ENCODE measurements around the gene ZIC1. TPM values are rescaled to one million over a fixed set of nuclear protein-coding genes. Genes with fewer than 3 reads are reported as not detected.

Gene ZIC1
- total RNA-seq, 1 experiment from 2014 or later = not detected

GRCh38 chr3:147458995-147459704 is 50.0 kb downstream of the ZIC1 start:
- no peak overlapping the region for H3K9ac ChIP-seq (ENCODE audit: low read length)
- TF ChIP-seq CTCF (conservative IDR thresholded peaks at IDR 0.05; ENCODE audit: low read depth, low read length) (no peak), EZH2 (IDR thresholded peaks at IDR 0.05; ENCODE audit: low read length, unreplicated experiment) (no peak), EZH2phosphoT487 (IDR thresholded peaks at IDR 0.05; ENCODE audit: borderline replicate concordance, low read length) (no peak)
- intact Hi-C loops (cut with micrococcal nuclease) = no loop called here
- H3K4me2 ChIP-seq (ENCODE audit: low read length) = no peak overlapping the region
- H2AFZ ChIP-seq (ENCODE audit: low read length) = no peak overlapping the region
- CTCF ChIA-PET = no interaction called here
- H4K20me1 ChIP-seq (ENCODE audit: low read length) = no peaks in the 10 kb centered on the region
- no peaks in the 10 kb centered on the region for H3K9me3 ChIP-seq (ENCODE audit: low read length)
- ATAC-seq = no peak
- BruUV-seq (replicated peaks) = no TSS peak
- no peak for DNase-seq
- POLR2A ChIA-PET (ENCODE audit: unreplicated experiment) = no interaction called here
- no peaks in the 10 kb centered on the region for H3K36me3 ChIP-seq (ENCODE audit: low read depth, low read length)
- no peaks in the 10 kb centered on the region for H3F3A ChIP-seq (ENCODE audit: low read length, unreplicated experiment)
- no peaks in the 10 kb centered on the region for H3K4me1 ChIP-seq (ENCODE audit: insufficient read depth, low read length)
- no peaks in the 10 kb centered on the region for H3K9me2 ChIP-seq (replicated peaks; ENCODE audit: low read length)
- no peak overlapping the region for H3K27ac ChIP-seq (ENCODE audit: low read length)
- no peak overlapping the region for H3K4me3 ChIP-seq (ENCODE audit: low read length)
- no peaks in the 10 kb centered on the region for H3K79me2 ChIP-seq (ENCODE audit: low read length)
- peaks cover 32% of the 10 kb centered on the region for H3K27me3 ChIP-seq (ENCODE audit: low read length)

- no peak for DNase-seq
- ATAC-seq = no peak
- Histone ChIP-seq H3F3A (ENCODE audit: low read length, unreplicated experiment) (no peaks in the 10 kb centered on the region), H2AFZ (ENCODE audit: low read length) (no peak overlapping the region), H3K27ac (ENCODE audit: low read length) (no peak overlapping the region), H3K27me3 (ENCODE audit: low read length) (peaks cover 30% of the 10 kb centered on the region; the same call in 1 of the 2 replicates), H3K79me2 (ENCODE audit: low read length) (no peaks in the 10 kb centered on the region), H3K9me2 (replicated peaks; ENCODE audit: low read length) (no peaks in the 10 kb centered on the region), H3K4me1 (ENCODE audit: insufficient read depth, low read length) (no peaks in the 10 kb centered on the region), H3K36me3 (ENCODE audit: low read depth, low read length) (no peaks in the 10 kb centered on the region), H3K4me3 (ENCODE audit: low read length) (no peak overlapping the region), H3K9me3 (ENCODE audit: low read length) (no peaks in the 10 kb centered on the region), H3K9ac (ENCODE audit: low read length) (no peak overlapping the region), H3K4me2 (ENCODE audit: low read length) (no peak overlapping the region), H4K20me1 (ENCODE audit: low read length) (no peaks in the 10 kb centered on the region)
- POLR2A ChIA-PET (ENCODE audit: unreplicated experiment) = no interaction called here
- no TSS peak for BruUV-seq (replicated peaks)
- TF ChIP-seq EZH2phosphoT487 (IDR thresholded peaks at IDR 0.05; ENCODE audit: borderline replicate concordance, low read length) (no peak), CTCF (conservative IDR thresholded peaks at IDR 0.05; ENCODE audit: low read depth, low read length) (no peak), EZH2 (IDR thresholded peaks at IDR 0.05; ENCODE audit: low read length, unreplicated experiment) (no peak)
- CTCF ChIA-PET = no interaction called here
- intact Hi-C loops (cut with micrococcal nuclease) = no loop called here
These were observed 53.7 kb downstream of the ZIC1 start for GRCh38 chr3:147462856-147463255.

Other genes starting within 250 kb of the ZIC1 start
- gene ZIC4, start 2.8 kb upstream of the ZIC1 start, total RNA-seq (2014; rRNA removed) = not detected in 2 replicates